Activated CD4-positive, CD25-positive, alpha-beta regulatory T cell (primary cell): ENCODE results near the gene S1PR3.

Experiments used
- DNase-seq, 4 experiments: peaks; one replicate each; lab custom pipeline; 2025; lab: John Stamatoyannopoulos, UW

The S1PR3 gene

DNA sequence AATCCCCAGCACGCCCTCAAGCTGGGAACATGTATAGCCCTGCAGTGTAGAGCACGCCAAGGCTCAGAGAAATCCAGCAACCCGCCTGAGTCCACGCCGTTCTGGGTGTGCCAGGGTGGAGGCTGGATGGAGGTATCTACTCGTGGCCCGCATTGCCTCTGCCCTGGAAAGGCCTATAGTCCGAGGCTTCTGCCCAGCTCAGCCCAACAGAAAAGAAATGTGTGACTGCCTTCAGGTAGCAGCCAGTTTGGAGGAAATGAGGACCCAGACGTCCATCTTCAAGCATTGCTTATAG lies 18.2 kb downstream of the S1PR3 start:
- no peak for DNase-seq

DNA sequence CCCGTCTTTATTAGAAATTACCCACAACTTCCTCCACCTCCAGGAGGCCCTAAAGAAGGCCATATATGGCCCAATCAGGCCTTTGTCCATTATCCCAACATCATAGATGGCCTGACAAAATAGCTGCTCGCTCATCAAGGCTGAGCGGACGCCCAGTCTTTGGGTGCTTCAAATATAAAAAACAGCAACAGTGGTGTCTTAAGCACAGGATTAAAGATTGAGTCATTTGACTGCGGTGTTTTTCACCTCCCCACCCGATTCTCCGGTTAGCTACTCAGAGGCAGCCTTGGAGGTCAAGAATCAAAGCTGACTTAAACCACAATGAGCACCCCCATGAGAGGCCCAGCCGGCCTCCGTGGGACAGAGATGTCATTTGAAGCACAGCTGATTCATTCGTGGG lies 18.8 kb downstream of the S1PR3 start:
- no peak for DNase-seq

DNA sequence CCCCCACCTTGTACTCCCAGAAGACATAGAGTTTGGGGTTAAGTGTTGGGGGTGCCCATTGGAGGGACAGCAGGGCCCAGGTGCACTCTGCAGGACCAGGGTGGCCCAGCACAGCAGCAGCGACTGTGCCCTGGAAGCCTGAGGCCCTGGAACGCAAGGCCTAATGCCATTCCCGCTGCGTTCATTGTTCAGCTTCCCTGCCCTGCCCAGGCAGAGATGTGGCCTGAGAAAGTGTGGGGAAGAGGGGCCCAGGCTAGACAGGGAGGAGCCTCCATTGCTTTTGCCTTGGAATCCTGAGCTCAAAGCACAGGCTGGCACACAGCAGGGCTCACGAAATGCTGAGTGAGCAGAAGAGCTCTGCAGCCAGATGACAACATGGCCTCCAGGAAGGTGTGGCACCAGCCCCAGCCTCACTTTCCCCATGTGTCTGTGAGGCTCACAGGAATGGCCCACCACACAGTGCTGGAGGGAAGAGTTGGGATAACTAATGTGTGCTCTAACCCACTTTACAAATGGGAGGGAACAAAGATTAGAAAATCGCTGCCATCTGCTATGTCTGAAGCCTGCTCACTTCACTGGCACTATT lies 19.4 kb downstream of the S1PR3 start:
- DNase-seq = no peak

DNA sequence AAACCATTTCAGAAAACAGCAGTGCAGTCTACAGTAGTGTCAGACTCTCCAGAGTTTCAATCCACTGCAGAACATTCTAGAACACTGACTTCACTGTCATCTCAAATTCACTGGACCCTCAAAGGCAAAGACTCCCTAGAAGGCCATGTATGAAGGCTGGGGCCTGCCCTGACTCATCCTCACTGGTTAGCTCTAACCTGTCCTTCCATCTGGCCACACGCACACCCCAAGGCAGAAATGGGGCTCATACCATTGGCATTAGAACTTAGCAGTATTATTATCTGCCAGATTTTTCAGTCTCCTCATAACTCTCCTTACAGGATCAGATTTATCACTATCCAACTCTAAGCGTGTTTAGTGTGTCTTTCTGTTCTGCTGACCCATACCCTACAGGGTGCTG lies 20.4 kb downstream of the S1PR3 start:
- no peak for DNase-seq

DNA sequence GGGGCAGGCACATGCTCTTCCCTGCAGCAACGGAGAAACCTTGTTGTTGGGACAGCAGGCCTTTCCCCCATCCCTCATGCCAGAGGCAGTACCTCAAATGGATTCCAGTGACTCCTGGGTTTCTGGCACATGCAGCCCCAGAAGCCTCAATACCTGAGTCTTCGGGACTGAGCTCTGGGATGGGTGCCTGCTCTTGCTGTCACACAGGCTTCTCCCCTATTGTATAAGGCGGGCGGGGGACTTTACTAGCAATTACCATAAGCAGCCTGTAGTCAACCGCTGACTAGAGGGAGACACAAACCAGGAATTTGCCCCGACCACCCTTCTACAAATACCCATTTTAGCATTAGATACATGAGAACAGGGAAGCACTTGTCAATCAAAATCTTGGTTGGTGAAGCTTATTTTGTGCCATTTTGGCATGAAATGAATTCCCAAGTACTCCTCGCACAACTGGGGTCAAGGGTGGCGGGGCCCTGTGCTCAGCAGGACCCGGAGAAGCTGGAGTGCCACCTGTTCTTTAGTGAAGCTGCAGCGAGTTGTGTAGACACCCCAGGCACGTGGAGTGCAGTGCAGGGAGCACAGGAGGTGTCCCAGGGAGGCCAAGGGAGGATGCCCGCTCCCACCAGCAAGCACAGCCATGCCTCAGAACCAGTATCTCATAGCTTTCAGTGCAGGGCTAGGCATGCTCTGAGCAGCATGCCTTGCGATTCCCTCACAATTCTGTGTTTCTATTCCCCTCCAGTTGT lies 21.2 kb downstream of the S1PR3 start:
- no peak for DNase-seq

DNA sequence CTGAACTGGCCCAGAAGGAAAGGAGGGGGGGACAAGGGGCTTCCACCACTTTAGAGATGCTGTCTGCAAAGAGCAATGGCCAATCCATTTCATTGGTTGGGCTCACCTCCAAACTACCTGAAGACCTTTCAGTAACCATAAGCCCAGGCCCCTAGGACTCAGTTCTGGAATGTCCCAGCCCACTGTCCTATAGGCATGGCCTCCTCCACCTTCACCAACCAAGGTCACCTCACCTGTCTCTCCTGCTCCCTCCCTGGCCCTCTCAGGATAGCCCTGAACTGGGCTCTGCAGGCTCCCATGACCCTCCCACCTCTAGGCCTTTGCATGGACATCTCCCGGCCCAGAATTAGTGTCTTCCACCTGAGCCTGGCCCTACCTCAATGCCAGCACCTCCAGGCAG lies 22.4 kb downstream of the S1PR3 start:
- no peak for DNase-seq

DNA sequence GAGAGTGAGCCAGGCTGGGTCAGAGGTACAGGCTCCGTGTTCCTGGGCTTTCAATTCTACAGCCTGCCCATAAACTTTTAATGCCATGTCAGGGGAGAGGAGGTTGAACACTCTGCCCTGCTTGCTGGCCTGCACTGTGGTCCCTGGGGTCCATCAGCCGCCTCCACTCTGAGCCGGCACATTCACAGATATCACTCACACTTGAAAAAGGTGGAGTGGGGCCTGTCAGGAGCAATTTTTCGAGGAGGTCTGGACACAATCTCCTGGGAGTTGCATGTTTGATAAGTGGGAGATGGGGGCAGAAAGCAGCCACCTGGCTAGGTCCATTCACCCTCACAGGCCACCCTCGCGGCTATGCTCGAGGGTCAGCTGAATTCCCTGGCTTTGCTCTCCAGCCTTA lies 22.9 kb downstream of the S1PR3 start:
- DNase-seq = no peak

DNA sequence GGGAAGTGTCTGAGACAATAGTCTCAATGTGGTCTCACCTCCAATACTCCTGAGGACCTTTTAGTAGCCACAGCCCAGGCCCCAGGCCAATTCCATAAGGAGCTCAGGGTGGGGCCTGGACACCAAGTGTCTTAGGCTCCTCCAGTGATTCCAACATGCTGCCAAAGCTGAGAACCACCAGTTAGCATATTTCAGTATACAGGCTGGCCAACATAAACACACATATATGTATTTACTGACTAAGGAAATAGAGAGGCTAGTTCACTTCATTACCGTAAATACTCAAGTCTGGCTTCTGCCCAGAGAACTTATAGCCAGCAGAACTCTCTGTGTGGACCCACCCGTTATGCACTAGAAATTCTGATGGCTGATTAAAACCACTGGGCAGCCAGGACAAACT lies 24.1 kb downstream of the S1PR3 start:
- DNase-seq = no peak

DNA sequence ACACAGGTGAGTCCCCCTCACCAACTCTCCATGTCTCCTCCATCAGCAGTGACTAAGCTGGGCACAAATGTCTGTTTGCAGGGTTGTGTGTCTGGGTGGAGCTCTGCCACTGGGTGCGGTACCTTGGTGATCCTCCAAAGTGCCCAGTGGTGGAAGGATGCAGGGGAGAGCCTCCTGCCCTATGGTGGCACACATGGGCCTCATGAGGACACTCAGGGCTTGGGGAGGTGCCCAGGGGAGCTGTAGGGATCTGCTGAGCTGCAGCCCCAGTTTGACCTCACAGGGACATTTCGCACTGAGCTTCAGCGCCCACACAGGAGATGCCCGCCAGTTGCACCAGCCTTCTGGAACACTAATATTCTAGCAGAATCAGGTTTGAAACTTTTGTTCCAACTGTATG lies 29.5 kb downstream of the S1PR3 start:
- no peak for DNase-seq

DNA sequence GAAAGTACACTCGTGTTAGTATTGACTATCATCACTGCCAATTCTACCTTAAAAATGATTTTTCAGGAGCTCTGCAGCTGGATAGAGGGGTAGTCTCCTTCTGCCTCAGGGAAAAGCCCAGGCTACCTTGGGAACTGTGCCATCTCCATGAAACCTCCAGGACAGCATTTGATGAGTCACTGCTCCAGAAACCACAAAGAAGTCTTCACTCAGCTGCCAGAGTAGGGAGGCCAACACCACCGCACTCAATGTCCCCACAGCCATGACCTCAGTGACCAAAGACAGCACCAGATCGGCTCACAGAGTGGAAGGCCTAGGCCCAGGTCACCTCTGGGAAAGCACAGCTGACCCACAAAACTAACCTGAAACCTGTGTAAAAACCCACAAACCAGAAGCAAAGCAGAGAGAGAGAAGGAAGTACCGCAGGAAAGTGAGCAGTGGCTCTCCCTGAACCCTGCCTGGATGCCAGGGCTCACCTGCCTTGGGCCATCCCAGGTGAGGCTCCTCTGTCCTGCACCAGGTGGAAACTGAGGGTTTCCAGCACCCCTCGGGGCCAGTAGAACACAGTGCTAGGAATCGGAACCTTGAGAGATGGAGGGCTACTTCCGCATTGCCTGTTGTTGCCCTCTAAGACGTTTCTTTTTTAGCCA lies 30.0 kb downstream of the S1PR3 start:
- no peak for DNase-seq

DNA sequence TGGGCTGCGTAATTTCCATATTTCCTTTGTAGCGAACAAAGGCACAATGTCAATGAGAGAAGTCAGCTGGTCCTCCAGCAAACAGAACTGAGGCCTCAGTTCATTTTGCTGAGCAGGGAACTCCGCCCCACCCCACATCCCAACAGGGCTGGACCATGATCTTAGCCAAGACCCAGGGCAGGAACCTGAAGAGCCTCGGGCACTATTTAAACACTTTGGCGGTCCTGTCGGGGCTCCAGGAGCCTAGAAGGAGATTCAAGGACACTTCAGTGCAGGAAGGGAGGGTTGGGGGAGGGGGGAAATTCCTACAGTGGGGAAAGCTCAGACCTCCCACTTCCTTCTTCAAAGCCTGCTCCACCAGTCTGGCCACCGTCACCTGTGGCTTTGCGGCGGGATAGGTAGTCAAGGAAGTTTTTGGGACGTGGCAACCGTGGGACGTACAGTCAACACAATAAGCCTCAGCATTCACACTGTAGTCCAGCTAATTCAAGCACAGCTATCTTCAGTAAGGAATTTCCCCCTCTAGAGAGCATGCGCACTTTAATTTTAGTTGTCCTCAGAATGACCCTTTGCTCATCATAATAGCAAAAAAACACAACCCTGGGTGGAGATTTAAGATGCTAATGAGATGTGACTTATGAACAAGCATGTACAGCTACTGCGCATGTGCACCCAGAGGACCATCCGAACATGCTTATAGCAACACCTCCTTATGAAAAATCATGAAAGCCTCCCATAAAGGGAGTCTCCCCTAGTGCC lies 30.9 kb downstream of the S1PR3 start:
- no peak for DNase-seq

DNA sequence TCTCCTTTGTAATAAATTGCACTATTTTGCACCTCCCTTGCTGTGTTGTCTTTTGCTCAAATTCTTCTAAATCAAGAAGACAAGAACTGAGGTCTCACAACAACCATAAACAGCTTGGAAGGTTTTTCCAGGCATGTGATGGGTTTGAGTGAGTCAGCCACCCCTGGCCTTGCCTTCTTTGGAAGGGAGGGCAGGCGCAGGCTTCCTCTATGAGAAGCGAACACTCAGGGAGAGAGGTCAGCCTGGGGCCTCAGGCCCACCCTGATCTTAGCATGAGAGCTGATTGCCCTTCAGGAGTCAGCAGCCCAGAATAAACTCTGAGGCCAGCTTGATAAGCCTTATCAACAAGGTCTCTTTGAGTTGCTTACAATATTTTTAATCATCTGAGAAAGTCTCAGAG lies 31.6 kb downstream of the S1PR3 start:
- DNase-seq = no peak

DNA sequence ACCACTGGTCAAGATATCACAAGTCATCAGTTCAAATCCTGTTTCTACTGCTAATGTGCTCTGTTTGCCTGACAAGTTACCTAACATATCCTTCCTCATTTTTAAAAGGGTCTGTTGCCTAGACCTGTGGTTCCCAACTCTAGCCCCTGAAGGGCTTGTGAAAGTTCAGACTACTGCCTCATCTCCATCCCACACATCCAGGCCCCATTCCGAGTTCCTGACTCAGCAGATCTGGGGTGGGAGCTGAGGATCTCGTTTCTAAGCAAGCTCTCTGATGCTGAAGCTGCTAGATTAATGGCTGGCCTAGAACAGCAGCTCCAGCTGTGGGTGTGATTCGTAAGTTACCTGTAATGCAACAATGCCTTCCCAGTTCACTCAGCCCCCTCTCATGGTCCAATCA lies 32.5 kb downstream of the S1PR3 start:
- no peak for DNase-seq

DNA sequence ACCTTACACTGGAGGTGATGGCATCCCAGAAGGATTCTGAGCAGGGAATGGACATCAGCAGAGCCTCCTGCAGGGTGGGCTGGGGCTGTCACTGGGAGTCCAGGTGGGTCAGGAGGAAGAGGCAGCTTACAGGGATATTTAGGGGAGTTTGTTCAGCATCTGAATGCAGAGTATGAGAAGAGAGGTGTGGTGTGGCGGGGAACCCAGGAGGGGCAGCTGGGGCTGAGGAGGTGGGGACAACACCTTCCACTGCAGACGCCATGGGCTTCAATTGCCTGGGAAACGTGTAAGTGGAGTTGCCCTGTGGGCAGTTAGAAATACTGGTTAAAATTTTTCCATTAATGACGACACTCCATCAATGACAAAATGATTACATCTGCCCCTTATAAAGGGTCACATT lies 33.5 kb downstream of the S1PR3 start:
- no peak for DNase-seq

DNA sequence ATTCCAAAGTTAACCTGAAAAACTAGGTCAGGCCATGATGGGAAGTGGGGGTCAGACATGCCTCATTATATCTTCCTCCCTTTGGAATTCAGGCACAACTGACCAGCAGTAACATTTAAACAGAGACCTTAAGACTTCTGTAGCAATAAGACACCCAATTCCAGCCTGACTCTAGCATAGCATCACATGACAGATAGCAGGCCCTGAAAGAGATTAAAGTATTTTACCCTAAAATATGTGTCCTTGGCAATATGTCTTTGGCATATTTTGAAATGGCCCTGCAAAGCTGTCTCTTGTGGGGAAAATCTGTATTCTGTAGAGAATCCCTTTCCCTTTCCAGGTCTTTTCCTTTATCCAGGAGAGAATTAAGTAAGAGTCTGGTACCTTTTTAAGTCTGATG lies 34.3 kb downstream of the S1PR3 start:
- DNase-seq = no peak

DNA sequence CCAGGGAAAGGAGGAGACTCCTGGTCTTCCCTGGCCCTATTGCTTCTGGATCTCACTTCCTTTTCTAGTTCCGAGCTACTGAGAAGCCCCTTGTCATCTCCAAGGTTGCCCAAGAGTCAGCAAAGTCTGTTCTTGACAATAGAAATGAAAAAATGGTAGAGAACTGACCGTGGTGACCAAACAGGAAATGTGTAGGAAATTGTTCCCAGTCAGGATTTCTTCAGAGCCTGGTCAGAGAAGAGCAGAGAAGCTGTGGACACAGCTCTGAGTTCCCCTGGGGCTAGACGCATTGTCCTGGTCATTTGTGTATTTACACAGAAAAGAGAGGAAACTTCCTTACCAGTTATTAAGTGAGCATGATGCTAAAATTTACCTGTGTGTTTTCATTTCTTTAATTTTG lies 35.6 kb downstream of the S1PR3 start:
- no peak for DNase-seq

DNA sequence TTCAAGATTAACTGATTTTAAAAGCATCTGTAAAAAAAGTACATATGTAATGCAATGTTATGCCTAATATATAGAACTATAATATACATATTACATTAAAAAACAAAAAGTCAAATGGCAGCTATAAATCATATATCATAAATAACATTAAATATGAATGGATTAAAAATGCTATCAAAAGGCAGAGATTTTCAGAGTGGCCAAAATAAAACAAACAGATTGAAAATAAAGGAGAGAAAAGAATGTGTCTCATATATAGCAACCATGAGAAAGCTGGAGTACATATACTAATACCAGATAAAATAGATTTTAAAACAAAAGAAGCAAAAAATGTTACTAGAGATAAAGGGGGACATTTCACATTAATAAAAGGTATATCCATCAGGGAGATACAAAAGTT lies 38.5 kb downstream of the S1PR3 start:
- no peak for DNase-seq

DNA sequence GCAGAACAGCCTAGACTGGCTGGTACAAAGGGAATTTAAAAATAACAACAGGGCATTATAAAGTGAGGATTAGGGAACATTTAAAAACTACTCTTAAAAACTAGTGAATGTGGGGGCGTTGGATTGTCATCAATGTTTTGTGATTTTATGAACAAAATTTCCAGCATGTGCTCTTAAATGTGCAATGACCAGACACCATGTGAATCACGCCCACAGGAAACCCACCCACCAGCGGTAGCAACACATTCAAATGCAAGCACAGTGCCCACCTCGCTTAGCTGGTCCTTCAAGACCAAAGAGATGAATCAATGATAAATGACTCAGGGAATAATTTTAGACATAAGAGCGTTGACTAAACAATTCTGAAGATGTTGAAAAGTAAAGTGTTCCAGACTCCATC lies 40.9 kb downstream of the S1PR3 start:
- no peak for DNase-seq

DNA sequence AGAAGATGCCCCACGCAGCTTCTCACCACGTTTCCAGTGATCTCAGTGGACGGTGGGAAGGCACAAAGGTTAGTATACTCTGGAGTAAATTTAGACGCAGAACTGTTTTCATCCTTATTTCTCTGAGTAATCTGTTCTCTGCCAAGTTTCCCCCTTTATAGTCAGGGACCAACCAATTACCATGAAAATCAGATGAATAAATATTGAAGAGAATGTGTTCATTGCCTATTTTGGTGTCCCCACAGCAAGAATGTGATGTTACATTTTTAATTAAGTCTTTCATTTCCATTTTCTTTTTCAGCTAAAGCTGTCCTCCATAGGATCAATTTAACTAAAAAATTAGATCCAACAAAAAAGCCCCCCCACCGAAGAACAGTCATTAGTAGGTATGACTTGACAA lies 41.4 kb downstream of the S1PR3 start:
- DNase-seq = no peak

DNA sequence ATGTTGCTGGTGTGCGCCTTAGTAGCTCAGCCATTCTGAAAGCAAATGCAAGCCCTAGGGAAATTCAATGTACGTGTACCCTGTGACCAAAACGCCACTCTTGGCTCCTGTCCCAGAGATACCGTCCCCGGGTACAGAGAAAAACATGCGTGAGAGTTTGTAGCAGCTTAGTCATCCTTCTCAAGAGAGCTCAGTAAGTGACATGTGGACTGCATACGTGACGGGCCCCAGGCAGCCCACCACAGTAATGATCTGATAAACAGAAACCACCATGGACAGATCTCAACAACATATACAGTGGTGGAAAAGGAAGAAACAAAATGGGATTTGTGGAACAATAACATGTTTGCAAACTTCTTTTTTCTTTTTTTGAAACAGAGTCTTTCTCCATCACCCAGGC lies 45.1 kb downstream of the S1PR3 start:
- no peak for DNase-seq

DNA sequence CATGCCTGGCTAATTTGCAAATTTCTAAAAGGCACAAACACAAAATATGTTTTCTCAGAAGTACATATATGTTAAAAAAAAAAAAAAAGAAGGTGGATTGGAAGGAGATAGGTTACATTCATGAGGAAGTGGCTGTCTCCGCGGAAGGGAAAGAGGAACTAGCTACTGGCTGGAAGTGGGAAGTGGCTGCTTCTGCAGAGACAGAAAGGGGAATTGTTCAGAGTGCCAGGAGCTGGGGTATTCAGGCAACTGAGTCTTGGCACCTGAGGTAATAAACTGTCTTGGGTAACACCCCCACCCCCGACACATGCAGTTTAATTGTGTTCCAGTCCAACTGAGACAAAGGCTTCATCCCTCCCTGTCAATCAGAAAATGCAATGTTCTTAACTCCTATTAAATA lies 45.6 kb downstream of the S1PR3 start:
- DNase-seq = no peak

DNA sequence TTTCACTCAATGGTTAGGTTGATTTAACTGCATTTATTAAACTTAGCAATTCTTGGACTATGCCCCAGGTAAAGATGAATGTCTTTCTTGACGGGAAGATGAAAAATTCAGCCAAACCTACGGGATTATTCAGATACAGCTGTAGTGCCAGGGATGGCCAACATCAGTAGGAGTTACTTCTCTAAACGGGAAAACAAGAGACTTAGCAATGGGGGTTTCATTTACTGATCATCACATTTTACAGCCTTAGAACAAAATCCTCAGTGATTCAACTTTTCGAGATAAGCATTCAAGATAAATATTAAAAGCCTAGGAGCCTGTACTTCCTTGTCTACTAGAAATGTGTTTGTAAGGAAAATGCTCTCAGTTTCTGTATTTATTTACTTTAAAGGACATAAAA lies 46.1 kb downstream of the S1PR3 start:
- DNase-seq = no peak

DNA sequence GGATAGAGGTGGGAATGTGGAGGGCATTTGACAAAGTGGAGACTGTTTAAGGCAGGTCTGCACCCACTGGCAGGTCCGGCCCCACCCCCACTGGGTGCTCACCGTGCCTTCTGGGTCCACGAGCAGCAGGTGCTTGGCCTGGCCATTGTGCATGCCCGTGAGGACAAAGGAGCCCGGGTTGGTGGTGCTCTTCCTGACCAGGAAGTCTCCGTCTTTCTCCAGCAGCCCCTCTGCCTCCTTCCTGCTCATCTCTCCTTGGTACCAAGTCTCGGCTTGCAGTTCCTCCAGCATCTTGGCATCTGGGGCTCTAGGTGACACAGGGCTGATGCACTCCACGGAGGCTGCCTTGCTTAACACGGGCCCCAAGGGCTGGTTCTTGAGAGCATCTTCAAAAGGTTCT lies 46.6 kb downstream of the S1PR3 start:
- DNase-seq = no peak
